GM19023 (cell line): ENCODE results near the gene TBKBP1.
"Not testable (repeated sequence)": the region's sequence is repeated elsewhere in the genome, so short reads cannot be mapped to it uniquely, and the experiment has no call there.

Experiments
- ATAC-seq: cut with Tn5 transposase; IDR thresholded peaks from one replicate; pipeline ENCODE4 v1.9.1; 2021; ENCODE audit warnings: mild to moderate bottlenecking, moderate library complexity; ENCODE audit not compliant: unreplicated experiment

The TBKBP1 gene

DNA sequence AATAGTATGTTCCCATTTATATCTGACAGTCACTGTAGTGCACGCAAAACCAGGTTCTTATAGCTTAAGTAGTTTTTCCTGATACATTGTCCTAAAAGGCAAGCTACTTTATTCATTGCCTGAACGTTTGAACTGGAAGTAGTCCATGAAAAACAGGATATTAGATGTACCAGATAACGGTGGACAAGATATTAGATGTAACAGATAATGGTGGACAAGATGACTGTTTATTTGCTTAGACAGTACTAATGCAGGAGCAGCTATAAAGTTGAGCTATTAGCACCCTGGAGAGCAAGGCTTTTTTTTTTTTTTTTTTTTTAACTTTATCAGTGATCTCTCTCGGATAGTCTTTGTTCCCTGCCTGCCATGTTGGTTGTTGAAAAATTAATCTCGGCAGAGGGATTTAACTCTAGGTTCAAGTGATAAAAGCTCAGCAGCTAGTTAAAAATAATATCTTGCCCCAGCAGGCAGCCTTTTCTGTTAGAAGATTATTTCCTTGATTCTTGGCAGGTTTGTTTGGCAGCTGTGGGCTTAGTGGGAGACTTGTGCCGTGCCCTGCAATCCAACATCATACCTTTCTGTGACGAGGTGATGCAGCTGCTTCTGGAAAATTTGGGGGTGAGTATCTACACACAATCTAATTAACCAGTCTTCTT lies 17.3 kb upstream of the TBKBP1 start:
- ATAC-seq, result no peak

DNA sequence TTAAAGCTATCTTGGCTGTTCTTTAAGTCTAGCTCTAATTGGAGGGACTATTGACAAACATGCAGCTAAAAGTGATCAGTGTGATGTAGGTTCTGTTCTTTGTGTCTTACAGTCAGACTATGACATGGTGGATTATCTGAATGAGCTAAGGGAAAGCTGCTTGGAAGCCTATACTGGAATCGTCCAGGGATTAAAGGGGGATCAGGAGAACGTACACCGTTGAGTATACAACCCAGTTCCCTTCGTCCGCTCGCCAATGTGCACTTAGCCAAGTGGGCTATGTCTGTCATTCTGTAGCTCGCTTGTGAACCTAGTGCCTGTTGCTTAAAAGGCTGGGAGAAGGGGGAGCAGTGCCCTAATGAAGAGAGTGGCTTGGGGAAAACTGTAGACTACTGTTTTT lies 15.8 kb upstream of the TBKBP1 start:
- no peak for ATAC-seq

DNA sequence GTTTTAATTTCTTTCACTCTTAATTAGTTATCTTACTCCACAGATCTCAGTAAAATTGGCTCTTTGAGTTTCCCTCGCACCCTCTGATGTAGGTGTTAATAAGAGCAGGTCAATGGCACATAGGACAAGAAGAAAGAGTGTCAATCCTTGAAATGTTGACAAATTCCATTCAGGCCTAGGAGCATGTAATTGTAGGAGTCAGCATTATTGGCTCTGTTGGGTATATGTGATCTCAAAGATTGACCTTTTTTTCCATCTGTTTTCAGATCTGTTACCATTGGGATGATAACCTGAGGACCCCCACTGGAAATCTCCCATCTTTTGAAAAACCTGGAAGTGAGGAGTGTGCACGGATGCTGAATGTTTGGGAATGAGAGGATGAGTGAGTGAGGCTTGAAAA lies 11.8 kb upstream of the TBKBP1 start:
- ATAC-seq, result no peak

DNA sequence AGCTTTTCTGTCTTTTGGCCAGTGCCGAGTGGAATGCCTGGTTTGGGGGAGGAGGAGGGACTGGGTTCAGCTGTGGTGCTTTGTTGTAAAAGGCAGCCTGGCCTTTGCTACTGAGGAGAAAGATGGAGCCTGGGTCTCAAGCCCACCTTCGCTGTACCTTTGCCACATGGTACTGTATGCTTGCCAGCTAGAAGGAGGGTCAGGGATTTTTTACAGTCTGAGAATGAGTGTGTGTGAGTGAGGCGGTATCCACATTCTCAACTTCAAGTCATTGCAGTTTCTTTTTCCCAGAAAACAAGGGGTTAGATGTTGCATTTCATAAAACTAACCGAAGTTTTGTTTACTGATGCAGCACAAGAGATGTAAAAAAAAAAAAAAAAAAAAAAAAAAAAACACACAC lies 11.2 kb upstream of the TBKBP1 start:
- ATAC-seq, result not testable (repeated sequence)

DNA sequence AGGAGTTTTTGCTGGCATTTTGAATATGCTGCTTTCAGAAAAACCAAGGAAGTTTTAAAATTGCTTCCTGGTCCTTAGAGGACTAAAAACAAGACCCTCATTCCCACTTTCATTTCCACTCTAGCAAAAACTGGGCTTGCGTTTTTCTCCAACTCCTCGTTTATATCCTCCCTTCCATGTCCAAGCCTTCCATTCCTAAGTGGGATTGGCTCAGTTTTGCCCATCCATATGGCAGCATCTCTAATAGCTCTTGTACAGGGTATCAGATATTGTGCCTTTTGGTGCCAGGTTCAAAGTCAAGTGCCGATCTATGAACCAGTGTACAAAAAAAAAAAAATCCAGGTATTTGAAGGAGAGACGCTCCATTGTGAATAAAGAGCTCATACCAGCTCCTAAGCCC lies 9.9 kb upstream of the TBKBP1 start:
- ATAC-seq, result no peak

DNA sequence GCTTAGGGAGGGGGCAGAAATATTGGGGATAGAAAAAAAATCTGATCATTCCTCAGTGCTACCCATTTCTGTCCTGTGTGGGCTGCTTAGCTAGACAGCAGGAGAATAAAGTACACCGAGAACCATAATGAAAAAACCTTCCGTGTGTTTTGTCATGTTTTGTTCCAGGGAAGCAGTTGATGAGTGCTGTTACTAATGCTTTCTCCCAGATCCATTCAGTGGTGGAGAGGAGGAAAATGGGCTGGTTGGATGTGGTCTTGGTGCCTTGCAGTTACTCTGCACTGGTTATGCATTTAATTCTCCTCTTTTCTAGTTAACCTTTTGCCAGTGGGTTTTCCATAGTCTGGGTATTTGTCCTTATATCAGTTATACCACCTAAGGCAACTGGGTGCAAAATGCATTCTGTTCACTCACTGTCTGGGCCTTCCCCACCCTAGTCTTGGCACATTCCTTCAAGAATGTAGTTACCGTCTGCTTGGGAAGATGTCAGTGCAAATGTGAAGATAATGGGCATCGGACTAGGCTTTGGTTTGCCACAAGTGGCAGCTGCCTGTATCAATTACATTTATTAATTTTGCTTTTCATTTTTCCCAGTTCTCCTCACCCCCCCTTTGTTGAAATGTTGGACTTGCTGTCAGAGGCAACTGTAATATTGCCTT lies 9.3 kb upstream of the TBKBP1 start:
- ATAC-seq, result no peak

DNA sequence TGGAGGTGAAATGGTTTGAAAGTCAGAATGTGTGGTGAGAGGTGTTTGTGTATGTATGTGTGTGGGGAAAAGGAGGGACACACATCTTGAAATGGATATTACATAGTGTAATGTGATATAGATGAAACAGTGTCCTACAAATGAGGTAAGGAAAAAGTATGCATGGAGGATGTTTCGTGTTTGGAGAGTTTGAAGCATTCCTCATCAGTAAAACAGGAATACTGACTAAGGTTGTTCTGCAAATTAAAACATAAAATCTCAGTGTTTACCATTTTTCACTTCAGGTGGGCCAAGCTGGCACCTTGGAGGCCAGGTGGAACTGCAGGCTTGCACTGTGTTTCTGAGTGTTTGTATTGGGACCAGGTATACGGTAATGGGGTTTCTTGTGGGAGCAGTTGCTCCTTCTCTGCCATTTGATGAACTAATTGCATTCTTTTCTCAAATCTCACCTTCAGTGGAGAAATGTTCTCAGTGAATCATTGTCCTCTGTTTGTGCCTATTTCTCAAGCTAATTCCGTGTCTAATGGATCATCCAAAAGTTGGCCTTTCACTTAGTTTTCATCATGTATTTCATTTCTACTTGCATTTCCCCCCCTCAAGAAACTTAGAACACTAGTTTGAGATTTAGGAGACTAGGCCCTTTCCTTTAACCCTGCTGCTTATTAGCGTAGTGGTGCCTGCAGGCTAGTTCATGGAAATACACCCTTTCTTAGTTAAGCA lies 8.2 kb upstream of the TBKBP1 start:
- ATAC-seq, result no peak

DNA sequence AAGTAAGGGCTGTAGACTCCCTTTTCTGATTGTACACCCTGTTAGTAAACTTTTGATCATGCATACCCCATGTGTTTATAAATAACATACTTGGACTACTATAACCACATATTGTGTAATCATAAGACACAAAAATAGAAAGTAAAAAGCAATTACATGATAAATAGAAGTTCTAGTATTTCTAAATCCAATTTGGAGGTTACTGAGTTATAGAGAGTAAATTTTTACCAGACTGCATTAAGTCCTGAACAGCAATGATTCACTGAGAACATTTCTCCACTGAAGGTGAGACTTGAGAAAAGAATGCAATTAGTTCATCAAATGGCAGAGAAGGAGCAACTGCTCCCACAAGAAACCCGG lies 7.7 kb upstream of the TBKBP1 start:
- no peak for ATAC-seq

DNA sequence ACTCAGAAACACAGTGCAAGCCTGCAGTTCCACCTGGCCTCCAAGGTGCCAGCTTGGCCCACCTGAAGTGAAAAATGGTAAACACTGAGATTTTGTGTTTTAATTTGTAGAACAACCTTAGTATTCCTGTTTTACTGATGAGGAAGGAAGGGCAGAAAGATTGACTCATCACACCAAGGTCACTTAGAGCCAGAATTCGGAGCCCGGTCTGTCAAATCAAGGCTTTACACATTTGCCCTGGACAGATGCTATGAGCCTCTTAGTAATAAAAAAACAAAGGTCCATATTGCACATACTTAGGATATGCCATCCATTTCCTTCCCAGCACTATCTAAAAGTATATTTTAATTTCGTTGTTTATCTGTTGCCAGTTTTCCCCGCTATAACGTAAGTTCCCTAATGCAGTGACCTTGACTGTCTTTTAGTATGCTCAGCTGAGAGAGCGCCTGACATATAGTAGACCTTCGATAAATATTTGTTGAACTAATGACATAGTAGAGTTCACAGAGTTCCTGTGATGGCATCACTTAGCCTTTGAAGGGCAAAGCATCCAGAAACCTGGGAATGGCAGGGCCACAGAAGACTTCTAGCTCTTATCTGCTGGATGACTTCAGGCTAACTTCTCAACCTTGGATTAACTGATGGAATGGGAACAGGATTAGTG lies 7.2 kb upstream of the TBKBP1 start:
- no peak for ATAC-seq

DNA sequence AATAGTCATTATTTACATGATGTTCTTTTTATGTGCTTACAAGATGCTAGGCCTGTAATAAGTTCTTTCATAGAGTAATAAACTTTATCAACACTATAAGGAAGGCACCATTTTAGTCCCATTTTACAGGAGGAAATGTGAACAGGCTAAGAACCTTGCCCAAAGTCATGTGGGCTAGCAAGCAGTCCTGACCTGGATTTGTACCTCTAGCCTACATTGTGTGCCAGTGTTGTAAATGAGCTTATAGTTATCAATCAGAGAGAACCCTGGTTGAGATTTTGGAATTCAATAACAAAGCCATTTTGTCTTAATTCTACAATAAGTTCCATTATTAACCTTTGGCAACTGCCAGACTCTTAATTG lies 6.7 kb upstream of the TBKBP1 start:
- no peak for ATAC-seq

DNA sequence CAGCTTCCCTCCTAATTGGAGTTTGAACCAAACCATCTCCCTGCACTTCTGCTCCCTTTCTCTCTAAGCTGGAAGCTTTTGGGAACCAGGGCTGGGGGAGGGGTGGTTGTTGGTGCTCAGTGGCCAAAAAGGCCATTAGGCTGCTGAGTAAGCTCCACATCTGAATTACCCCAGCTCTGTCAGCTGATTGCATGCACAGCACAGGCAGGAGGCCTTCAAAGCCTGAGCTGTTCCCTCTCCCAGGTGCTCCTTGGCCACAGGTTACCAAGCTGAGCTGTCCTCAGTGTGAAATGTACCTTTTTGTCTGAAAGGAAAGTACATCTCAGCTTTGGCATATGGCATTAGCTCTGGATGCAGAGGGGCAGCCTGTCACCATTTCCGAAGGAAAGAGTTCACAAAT lies 6.2 kb upstream of the TBKBP1 start:
- no peak for ATAC-seq

DNA sequence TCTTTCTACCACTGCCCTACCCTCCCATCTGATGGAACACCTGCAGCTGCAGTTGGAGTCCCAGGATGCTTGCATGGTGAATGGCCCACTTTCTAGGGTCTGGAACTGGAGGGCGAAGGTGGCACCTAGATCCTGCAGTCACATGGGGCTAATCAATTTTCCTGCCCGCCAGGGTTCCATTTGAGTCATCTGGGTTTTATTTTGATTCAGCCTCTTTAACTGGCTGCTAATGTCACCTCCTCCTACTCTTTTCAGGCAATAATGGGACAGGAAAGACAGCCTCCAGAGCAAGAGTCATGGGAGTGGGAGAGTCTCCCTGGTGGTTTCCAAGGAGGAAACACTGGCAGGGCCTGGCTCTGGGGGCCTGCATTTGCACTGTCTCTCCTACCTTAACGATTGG lies 3.8 kb upstream of the TBKBP1 start:
- no peak for ATAC-seq

DNA sequence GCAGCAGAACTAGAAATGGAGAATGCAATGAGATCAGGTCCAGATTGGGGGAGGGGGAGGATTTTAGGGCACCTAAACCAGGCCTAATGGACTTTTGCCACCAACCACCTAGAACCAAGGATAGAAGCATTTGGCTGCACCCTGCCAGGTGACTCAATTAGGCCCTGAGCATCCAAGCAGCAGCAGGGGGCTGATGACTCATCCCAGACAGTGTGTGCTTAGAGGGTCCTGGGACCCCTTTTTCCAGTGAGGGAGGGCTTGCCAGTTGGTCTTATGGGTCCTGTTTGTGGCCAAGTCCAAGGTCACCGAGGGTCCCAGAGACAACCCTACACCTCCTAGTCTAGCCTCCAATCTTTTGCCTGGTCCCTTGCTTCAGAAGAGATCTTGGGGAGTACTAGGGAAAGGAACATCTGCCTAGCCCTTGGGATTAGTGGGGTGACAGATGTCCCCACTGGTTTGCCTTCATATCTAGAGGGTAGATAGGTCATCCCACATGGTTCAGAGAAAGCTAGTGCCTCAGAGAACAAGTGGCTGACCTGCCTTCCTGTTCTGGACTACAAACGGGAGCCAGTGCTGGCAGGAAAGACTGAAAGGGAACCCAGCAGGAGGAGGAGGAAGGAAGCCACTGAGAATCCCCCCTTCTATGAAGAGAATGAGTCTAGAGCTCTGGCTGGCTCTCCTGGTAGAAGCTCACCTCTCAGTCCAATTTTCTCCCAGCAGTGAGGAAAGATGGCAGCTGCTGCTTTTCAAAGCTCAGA lies 1.6 kb upstream of the TBKBP1 start:
- no peak for ATAC-seq

DNA sequence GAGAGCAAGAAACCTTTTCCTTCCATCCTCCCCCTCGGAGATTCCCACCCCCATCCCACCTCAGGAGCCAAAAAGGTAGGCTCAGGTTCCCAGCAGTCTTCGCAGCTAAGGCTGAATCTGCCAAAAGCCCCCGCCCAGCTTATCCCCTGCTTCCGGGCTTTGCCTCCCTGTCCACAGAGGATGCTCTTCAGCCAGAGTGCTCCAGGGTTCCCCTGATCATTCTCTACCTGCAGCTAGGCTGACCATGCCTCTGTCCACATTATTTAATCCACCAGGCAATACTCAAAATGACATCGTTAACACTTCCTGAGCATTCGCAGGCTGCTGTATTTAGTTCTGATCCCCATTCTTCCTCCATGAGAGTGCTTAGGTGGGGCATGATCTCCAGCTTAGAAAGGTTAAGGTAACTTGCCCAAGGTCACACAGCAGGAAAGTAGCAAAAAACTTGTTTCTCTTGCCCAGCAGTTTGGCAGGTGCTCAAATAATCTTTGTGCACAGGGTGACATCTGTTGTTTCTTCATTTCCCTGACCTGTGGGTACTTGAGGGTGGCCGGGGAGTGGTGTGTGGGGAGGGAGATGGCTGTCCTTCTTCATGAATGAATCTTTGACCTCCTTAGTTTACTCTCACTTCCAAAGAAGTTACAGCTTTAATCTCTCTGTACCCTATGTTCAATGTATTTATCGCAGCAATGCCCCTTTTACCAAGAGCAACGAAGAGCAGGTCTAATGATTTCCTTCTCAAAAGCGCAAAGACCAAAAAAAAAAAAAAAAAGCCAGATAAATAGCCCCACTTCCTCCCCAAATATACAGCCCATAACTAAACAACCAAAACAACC lies 848 bp upstream of the TBKBP1 start:
- ATAC-seq, result no peak

DNA sequence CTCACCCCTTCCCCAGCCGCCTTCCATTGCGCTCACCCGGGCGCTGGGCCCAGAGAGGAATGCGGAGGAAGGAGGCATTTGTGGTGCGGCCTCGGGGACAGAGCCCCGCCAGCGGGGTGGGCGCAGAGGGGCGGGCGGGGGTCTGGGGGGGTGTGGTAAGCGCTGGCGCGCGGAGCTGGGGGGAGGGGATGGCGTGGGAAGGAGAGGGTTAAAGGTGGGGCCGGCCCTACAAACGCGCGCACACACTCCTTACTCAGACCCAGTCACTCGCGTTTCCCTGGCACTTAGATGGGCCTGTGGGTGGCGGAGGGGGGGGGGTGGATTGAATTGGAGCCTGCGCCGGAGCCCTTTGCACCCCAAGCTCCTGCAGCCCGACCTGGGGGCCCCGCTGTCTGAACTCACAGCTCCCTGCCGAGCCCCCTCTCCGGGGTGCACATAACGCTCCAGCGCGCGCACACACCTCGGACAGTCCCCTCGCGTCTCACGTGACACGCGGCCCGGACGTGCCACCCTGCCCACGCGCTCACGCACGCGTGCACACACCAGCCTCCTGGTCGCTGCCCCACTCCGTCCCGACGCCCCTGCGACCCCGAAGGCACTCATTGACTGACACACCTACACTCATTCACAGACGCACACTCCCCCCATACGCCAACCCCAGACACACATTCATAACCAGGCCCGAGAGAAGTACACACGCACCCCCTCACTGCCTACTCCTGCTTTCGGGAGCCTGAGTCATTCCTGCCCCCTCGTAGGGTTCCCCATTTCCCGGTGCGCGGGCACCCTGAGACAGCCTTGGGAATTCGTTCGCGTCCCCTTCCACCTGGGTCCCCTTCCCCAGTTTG lies 844 bp downstream of the TBKBP1 start:
- ATAC-seq, result no peak

DNA sequence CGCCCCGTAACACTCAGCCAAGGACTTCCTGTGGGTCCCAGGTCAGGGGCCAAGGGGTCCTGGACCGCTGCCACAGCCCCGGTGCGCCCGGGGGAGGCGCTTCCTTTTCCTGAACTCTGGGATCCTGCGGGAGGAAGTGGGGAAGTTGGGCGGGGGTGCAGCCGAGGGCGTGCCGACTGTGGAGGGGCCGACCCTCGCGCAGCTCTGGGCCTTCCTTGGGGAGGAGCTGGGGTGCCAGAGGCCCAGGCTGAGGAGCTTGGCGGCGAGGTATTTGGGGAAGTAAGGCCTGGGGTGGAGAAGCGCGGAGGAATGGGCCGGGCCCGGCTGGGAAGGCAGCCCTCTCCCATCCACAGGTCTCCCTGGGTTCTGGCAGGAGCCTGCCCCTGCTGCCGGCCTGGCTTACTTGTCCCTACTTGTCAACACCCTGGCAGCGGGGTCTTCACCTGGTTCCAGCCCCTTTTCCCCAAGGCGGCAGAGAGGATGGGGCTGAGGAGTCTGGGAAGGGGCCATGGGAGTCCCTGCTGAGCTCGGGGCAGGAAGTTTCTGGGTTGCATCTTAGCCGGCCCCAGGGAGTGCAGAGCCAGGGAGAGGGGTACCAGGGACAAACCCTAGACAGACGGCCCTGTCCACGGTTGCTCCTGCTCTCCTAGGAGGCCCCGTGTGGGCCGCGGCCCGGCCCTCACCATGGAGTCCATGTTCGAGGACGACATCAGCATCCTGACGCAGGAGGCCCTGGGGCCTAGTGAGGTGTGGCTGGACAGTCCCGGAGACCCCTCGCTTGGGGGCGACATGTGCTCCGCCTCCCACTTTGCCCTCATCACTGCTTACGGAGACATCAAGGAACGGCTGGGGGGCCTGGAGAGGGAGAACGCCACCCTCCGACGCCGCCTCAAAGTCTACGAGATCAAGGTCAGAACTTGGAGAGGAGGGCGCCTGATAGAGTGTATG lies 1.7 kb downstream of the TBKBP1 start:
- no peak for ATAC-seq

DNA sequence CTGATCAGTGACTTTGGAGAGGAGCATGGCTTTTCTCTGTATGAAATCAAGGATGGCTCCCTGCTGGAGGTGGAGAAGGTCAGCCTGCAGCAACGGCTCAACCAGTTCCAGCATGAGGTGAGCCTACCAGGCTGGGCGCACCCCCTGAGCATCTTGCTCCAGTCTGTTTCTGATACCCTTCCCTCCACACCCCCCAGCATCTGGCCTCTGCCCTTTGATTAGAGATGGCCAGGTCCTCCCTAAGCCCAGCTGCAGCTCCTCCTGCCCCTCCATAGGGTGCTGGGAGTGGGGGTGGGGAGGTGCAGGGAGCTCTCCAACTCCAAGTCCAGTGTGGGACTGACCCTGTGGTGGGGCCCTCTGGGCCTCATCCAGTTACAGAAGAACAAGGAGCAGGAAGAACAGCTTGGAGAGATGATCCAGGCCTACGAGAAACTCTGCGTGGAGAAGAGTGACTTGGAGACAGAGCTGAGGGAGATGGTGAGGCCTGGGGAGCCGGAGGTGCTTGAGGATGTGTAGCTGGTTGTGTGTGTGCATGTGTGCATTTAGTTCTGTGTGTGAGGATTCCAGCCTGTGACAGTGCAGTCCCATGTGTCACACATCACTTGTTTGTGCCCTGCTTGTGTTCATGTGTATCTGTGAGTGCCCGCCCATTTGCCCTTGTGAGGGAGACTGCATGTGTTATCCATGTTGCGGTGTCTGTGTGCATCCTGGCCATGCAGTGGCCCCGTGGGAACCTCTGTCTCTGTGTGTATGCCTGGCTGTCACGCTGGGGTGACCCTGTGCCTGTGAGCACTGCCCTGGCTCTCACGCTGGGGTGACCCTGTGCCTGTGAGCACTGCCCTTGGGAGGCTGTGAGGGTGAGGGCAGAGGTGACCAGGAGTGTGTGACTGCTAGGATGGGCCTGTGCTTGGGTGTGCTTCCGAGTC lies 3.0 kb downstream of the TBKBP1 start:
- no peak for ATAC-seq
